Measurements from ENCODE around the gene ZNF197.

DNA sequence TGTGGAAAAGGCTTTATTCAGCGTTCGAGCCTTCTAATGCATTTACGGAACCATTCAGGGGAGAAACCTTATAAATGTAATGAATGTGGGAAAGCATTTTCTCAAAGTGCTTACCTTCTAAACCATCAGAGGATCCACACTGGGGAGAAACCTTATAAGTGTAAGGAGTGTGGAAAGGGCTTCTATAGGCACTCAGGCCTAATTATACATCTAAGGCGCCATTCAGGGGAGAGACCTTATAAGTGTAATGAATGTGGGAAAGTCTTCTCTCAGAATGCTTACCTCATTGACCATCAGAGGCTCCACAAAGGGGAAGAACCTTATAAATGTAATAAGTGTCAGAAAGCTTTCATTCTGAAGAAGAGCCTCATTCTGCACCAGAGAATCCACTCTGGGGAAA is 17.5 kb downstream of the ZNF197 start:
- TF ChIP-seq, protein P1, sequence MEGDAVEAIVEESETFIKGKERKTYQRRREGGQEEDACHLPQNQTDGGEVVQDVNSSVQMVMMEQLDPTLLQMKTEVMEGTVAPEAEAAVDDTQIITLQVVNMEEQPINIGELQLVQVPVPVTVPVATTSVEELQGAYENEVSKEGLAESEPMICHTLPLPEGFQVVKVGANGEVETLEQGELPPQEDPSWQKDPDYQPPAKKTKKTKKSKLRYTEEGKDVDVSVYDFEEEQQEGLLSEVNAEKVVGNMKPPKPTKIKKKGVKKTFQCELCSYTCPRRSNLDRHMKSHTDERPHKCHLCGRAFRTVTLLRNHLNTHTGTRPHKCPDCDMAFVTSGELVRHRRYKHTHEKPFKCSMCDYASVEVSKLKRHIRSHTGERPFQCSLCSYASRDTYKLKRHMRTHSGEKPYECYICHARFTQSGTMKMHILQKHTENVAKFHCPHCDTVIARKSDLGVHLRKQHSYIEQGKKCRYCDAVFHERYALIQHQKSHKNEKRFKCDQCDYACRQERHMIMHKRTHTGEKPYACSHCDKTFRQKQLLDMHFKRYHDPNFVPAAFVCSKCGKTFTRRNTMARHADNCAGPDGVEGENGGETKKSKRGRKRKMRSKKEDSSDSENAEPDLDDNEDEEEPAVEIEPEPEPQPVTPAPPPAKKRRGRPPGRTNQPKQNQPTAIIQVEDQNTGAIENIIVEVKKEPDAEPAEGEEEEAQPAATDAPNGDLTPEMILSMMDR (IDR thresholded peaks at IDR 0.05) = no peak
- no peak for TF ChIP-seq POLR2A (IDR thresholded peaks at IDR 0.05)
